ENCODE data around the gene CFAP251.

CFAP251 gene

GRCh38 chr12:121949648-121950397 is 31.4 kb downstream of the CFAP251 start:
- no peak for DNase-seq (ENCODE audit: low read depth)

GRCh38 chr12:121953117-121953692 is 34.8 kb downstream of the CFAP251 start:
- DNase-seq (ENCODE audit: low read depth), result no peak

DNA sequence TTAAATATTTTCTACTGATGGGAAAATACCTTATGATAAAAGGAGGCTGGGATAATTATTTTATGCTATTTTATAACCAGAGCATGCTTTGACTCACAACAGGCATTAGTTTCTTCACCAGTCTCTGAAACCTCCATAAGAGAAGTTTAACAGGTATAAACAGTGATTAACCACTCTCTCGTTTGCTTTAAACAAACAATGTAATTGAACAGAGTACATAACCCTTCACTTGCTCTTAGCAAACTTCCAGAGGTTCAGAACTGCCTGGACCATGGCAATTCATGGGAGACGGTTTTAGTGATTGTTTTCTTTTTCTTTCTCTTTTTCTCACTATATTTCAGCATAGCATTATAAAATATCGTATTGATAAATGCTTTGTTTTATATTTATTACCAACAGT is 35.3 kb downstream of the CFAP251 start:
- no peak for DNase-seq (ENCODE audit: low read depth)

GRCh38 chr12:121955258-121956237 is 37.2 kb downstream of the CFAP251 start:
- no peak for DNase-seq (ENCODE audit: low read depth)

- no peak for DNase-seq (ENCODE audit: low read depth)
Observed at GRCh38 chr12:121957861-121958515, 39.6 kb downstream of the CFAP251 start.

DNA sequence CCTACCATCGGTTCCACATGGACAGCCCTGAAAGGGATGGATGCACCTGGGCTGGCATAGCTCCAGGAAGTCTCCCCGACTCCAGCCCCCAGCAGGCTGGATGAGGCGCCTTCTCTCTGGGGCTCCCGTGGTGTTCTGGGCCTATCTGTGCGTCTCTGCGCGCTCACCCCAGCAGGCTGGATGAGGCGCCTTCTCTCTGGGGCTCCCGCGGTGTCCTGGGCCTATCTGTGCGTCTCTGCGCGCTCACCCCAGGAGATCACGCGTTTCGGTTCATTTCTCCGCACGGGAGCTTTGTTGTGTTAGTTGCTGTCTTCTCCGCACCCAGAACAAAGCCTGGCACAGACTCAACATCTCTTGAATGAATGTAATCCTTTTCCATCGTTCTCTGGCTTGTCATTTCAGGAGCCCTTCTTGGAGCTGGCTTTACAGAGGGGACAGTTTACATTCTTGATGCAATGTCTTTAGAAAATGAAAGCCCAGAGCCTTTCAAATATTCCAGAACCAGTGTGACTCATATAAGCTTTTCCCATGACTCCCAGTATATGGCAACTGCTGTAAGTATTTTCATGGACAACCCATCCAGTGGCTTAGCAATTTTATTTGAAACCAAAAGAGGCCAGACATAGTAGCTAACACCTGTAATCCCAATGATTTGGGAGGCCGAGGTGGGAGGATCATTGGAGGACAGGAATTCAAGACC is 40.3 kb downstream of the CFAP251 start:
- no peak for DNase-seq (ENCODE audit: low read depth)

DNA sequence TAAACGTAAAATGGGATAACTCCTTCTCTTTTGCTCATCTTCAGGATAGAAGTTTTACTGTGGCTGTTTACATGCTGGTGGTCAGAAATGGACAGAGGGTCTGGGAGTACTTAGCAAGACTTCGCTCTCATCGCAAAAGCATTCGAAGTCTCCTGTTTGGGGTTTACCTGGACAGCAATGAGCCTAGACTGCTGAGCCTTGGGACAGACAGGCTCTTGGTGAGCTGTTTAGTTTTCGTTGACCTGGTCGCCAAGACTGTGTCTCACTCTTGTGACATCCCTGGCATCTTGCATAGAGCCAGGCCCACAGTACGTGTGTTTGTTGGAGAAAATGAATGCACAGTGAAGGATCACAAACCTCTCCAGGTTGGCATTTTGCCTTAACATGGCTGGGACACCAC is 42.1 kb downstream of the CFAP251 start:
- no peak for DNase-seq (ENCODE audit: low read depth)

- DNase-seq (ENCODE audit: low read depth), result no peak
Observed at GRCh38 chr12:121961195-121961879, 42.9 kb downstream of the CFAP251 start.

- no peak for DNase-seq (ENCODE audit: low read depth)
Observed at GRCh38 chr12:121963341-121964018, 45.1 kb downstream of the CFAP251 start.

- no peak for DNase-seq (ENCODE audit: low read depth)
Observed at GRCh38 chr12:121964813-121965643, 46.6 kb downstream of the CFAP251 start.

GRCh38 chr12:121966959-121967358 is 48.6 kb downstream of the CFAP251 start:
- DNase-seq (ENCODE audit: low read depth), result no peak

- no peak for DNase-seq (ENCODE audit: low read depth)
Observed at GRCh38 chr12:121968876-121969275, 50.5 kb downstream of the CFAP251 start.

DNA sequence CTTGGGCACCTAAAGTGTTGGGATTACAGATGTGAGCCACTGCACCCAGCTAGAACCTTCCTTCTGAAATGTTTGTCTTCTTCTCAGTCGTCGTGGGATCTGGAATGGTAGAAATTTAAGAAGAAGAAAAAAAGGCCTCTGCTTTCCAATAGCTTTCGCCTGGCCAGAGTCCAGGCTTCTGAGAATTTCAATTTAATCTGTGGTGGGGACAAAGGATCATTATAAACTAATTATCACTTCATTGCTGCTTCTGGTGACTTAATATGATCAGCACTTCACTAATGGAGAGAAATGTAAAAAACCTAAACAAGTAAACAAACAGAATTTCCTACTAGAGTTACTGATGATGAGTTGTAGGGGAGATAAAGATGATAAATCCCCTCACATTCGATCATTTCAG is 51.3 kb downstream of the CFAP251 start:
- DNase-seq (ENCODE audit: low read depth), result no peak

- DNase-seq (ENCODE audit: low read depth), result no peak
Observed at GRCh38 chr12:121970581-121971300, 52.3 kb downstream of the CFAP251 start.

DNA sequence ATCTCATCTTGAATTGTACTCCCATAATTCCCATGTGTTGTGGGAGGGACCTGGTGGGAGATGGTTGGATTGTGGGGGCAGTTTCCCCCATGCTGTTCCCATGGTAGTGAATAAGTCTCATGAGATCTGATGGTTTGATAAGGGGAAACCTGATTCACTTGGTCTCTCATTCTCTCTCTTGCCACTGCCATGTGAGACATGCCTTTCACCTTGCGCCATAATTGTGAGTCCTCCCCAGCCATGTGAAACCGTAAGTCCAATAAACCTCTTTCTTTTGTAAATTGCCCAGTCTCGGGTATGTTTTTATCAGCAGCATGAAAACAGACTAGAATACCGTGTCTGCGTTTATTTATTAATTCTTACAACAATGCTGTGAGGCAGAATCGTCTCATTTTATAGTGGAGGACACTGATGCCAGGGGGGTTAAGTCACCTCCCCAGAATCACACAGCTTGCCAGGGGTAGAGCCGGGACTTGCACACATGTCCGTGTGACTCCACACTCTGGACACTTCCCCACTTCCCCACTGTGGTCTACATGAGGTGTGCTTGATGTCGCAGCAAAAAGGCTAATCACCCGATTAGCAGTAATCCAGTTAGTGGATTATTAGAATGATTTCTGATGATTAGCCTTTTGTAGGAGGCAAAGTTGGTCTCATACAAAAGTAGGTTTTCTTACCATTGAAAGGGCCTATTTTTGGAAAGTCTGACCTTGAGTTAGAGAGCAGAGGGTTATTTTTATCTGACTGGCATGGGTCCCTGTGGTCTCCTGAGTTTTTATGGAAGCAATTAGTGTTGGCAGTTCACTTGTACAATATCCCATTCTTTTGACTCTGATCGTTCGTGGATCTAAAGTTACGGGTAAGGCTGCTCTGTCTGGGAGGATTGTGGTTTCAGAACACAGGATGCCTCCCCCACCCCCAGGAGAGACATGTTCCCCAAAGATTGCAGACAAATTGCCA is 55.9 kb downstream of the CFAP251 start:
- DNase-seq (ENCODE audit: low read depth), result no peak

GRCh38 chr12:121975021-121975420 is 56.6 kb downstream of the CFAP251 start:
- DNase-seq (ENCODE audit: low read depth), result no peak

GRCh38 chr12:121976950-121977349 is 58.6 kb downstream of the CFAP251 start:
- no peak for DNase-seq (ENCODE audit: low read depth)
